HUES6 (cell line): Measurements from ENCODE around the gene ADAMTS2.
A peak's percentile ranks its signal among the peaks of the same experiment; 100 is the strongest.

Source experiments
- H3K27ac ChIP-seq: 2 replicates; pipeline ENCODE4 v1.7.0; 2013; ENCODE audit warnings: low read depth, mild to moderate bottlenecking, low read length, inconsistent platforms
- H3K27me3 ChIP-seq: 2 replicates; pipeline ENCODE4 v1.6.1; 2013; ENCODE audit warnings: low read length; ENCODE audit not compliant: control insufficient read depth, insufficient read depth
- H3K36me3 ChIP-seq: 2 replicates; pipeline ENCODE4 v1.6.1; 2013; ENCODE audit warnings: low read length; ENCODE audit not compliant: control insufficient read depth, insufficient read depth
- H3K4me1 ChIP-seq: 2 replicates; pipeline ENCODE4 v1.6.1; 2013; ENCODE audit warnings: low read length; ENCODE audit not compliant: control insufficient read depth, insufficient read depth
- H3K4me3 ChIP-seq: 2 replicates; pipeline ENCODE4 v1.5.1; 2013; ENCODE audit warnings: low read depth, low read length
- H3K9ac ChIP-seq: one replicate; pipeline ENCODE4 v1.6.1; 2013; ENCODE audit warnings: mild to moderate bottlenecking, low read length
- H3K9me3 ChIP-seq: 2 replicates; pipeline ENCODE4 v1.6.1; 2013; ENCODE audit warnings: low read depth, low read length; ENCODE audit not compliant: control insufficient read depth, insufficient read depth

Gene ADAMTS2

DNA sequence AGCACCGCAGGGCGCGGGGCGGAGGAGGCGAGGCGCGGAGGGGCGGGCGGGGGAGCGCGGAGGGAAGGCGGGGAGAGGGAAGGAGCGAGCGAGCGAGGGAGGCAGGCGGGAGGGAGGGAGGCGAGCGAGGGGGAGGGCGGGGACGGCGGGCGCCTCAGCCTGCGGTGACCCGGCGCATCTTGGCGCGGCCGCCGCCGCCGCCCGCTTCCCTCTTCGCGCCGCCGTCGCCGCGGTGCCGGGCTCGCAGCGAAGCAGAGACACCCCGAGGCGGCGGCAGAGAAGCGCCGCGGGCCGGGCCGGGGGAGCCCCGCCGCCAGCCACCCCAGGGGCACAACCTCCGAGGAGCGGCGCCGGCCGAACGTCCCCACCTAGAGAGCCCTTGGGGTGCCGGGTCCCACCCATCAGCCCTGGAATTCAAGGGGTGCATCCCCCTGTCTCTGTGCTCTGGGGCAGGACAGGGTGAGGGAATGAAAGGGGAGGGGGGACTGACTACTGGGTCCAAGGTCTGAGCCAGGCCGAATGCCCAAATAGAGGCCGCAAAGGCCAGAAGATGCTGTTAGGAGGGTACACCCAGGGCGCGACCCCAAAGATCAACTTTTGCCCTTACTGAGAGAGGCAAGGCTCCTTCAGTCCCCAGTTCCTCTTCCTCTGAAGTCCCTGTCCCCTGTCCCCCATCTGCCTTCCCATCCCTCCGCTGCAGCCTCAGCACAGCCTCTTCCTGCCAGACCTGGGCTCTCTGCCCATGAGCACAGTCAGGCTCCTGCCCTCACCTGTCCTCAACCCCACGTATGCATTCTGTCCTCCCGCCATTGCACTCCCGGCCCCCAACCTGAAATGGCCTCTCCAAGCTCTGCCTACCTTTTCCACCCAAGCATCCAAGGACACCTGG, at the start of gene ADAMTS2:
TSS of gene ADAMTS2 (minus strand) at position 29 of the 889 bp plus-strand sequence. CDS start 133 bp downstream, outside the sequence.
- Histone ChIP-seq H3K4me1 (peaks cover 15% of the 10 kb centered on the region), H3K36me3 (no peaks in the 10 kb centered on the region), H3K4me3 (peak within 1 kb of the TSS; percentile 93), H3K27ac (no peak within 1 kb of the TSS), H3K9ac (peak within 1 kb of the TSS; percentile 51), H3K27me3 (peaks cover 84% of the 10 kb centered on the region), H3K9me3 (no peaks in the 10 kb centered on the region)

DNA sequence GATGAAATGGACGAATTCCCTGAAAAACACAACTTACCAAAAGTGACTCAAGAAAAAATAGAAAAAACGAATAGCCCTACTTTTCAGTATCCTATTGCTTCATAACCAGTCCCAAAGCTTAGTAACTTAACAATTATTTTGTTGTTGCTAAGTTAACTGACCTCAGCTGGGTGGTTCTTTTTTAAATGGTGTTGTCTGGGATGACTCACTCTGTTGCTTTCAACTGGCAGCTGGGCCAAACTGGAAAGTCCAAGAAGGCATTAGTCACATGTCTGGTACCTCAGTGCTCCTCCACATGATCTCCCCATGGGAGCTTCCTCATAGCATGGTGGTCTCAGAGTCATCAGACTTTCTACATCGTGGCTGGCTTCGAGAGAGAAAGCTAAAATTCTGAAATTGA, 47.8 kb upstream of the ADAMTS2 start:
- H3K27me3 ChIP-seq = no peaks in the 10 kb centered on the region
- no peaks in the 10 kb centered on the region for H3K36me3 ChIP-seq
- peaks cover 46% of the 10 kb centered on the region for H3K9me3 ChIP-seq
- H3K4me3 ChIP-seq = no peak overlapping the region
- no peak overlapping the region for H3K27ac ChIP-seq
- H3K4me1 ChIP-seq = no peaks in the 10 kb centered on the region
- H3K9ac ChIP-seq = no peak overlapping the region

GRCh38 chr5:179387151-179388110, 42.2 kb upstream of the ADAMTS2 start:
- Histone ChIP-seq H3K27me3 (no peaks in the 10 kb centered on the region), H3K4me1 (no peaks in the 10 kb centered on the region), H3K9me3 (peaks cover 22% of the 10 kb centered on the region), H3K27ac (no peak overlapping the region), H3K36me3 (no peaks in the 10 kb centered on the region), H3K9ac (no peak overlapping the region), H3K4me3 (no peak overlapping the region)

GRCh38 chr5:179385914-179386313, 40.7 kb upstream of the ADAMTS2 start:
- Histone ChIP-seq H3K4me1 (no peaks in the 10 kb centered on the region), H3K27ac (no peak overlapping the region), H3K9ac (no peak overlapping the region), H3K36me3 (no peaks in the 10 kb centered on the region), H3K9me3 (peaks cover 19% of the 10 kb centered on the region), H3K4me3 (no peak overlapping the region), H3K27me3 (no peaks in the 10 kb centered on the region)

DNA sequence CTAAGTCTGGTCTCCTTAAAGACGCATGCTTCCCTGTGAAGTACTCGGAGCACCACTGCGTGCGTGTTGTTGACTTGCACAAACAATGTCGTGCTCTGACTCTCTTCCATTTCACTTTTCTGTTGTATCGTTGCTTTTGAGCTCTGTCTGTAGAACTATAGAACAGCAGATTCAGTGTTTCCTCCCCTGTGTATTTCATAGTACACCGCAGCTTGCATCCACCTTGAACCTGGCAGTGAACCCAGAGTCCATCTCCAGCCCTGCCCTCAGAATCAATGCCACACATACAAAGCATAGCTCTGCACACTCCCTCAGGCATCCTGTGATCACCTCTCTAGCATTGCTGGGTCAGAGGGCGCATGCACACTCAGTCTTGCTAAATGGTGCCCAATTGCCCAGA, 37.2 kb upstream of the ADAMTS2 start:
- H3K27ac ChIP-seq = no peak overlapping the region
- H3K9me3 ChIP-seq = peaks cover 7% of the 10 kb centered on the region; the same call in 1 of the 2 replicates
- no peaks in the 10 kb centered on the region for H3K36me3 ChIP-seq
- H3K4me1 ChIP-seq = no peaks in the 10 kb centered on the region
- no peak overlapping the region for H3K4me3 ChIP-seq
- no peak overlapping the region for H3K9ac ChIP-seq
- H3K27me3 ChIP-seq = no peaks in the 10 kb centered on the region

GRCh38 chr5:179381691-179382090, 36.4 kb upstream of the ADAMTS2 start:
- H3K27me3 ChIP-seq = no peaks in the 10 kb centered on the region
- H3K4me3 ChIP-seq = no peak overlapping the region
- H3K36me3 ChIP-seq = no peaks in the 10 kb centered on the region
- H3K9me3 ChIP-seq = peaks cover 7% of the 10 kb centered on the region; the same call in 1 of the 2 replicates
- no peaks in the 10 kb centered on the region for H3K4me1 ChIP-seq
- no peak overlapping the region for H3K9ac ChIP-seq
- no peak overlapping the region for H3K27ac ChIP-seq

DNA sequence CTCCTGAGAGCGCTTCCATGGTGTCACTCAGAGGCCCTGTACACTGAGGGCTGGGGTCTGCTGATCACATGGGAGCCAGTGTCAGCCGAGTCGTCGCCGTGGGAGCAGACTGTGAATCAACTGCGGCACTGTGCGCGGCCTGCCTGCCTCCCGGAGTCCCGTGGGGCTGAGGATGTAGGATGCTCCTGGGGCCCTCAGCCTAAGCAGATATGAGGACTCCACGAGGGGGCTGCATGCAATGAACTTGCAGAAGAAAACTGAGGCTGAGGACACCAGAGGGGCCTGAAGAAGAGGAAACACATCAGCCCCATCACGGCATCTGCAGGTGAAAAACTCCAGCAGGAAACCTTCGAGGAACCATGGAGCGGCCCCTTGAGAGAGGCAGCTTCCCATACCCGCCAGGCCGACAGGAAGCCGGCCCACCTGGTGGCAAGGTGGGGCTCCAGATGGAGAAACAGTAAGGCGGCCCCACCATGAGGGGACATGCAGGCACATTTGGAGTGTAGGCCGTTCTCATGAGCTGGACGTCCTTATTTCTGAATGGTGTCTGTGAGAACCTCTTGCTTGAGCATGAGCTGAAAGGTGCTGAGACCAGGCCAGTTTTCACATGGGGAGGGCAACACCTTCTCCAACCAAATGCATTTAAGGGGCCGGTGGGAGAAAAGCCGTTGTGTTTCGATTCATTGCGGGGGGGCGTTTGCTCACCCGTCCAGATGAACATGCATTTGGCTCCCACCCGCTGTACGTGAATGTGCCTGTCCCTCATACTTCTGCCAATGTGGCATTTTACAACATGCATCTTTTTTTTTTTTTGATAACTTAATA, 35.2 kb upstream of the ADAMTS2 start:
- Histone ChIP-seq H3K4me1 (no peaks in the 10 kb centered on the region), H3K9ac (no peak overlapping the region), H3K4me3 (no peak overlapping the region), H3K9me3 (peaks cover 8% of the 10 kb centered on the region), H3K36me3 (no peaks in the 10 kb centered on the region), H3K27ac (no peak overlapping the region), H3K27me3 (no peaks in the 10 kb centered on the region)

- Histone ChIP-seq H3K36me3 (no peaks in the 10 kb centered on the region), H3K9ac (no peak overlapping the region), H3K4me1 (no peaks in the 10 kb centered on the region), H3K4me3 (no peak overlapping the region), H3K9me3 (peaks cover 18% of the 10 kb centered on the region), H3K27ac (no peak overlapping the region), H3K27me3 (no peaks in the 10 kb centered on the region)
These were observed 34.1 kb upstream of the ADAMTS2 start for GRCh38 chr5:179379321-179379890.

DNA sequence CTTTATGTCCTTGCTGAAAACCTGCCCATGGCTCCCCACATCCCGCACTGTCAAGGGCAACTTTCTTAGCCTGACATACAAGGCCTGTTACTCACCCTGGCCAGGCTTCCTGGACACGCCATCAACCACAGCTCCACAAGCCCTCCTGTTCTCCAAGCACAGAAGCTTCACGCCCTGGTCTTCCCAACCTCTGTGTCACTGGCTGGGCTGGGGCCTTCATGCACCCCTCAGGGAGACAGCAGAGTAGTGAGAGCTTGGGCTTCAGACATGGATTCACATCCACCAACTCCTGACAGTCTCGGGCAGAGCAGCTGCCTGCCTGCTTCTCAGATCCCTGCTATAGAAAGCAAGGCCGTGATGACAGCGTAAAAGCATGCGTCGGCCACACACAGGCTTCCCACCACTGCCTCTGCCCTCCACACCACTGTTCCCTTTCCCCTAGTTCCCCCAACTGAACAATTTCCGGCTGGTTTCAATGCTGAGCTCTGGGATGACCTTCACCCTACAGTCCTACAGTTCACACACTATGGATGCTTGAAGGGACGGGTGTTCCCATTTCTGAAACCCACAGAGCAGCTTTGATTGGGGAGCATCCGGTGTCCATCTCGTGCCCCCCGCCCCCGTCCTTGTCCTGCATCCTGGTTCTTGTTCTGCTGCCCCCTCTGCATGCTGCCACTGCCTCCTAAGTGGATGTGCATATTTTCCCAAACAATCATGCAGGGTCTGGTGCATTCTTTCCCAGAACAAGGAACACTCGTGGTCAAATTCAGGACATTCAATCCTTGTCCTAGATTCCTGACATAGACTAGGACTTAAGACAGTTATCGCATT, 33.4 kb upstream of the ADAMTS2 start:
- Histone ChIP-seq H3K9me3 (peaks cover 21% of the 10 kb centered on the region), H3K27me3 (no peaks in the 10 kb centered on the region), H3K4me3 (no peak overlapping the region), H3K27ac (no peak overlapping the region), H3K4me1 (no peaks in the 10 kb centered on the region), H3K9ac (no peak overlapping the region), H3K36me3 (no peaks in the 10 kb centered on the region)

- H3K27ac ChIP-seq = no peak overlapping the region
- H3K9me3 ChIP-seq = peaks cover 21% of the 10 kb centered on the region
- no peak overlapping the region for H3K9ac ChIP-seq
- no peaks in the 10 kb centered on the region for H3K27me3 ChIP-seq
- no peaks in the 10 kb centered on the region for H3K4me1 ChIP-seq
- no peaks in the 10 kb centered on the region for H3K36me3 ChIP-seq
- no peak overlapping the region for H3K4me3 ChIP-seq
These were observed 32.8 kb upstream of the ADAMTS2 start for GRCh38 chr5:179378116-179378440.
